Bronchial epithelial cell (primary cell): Measurements from ENCODE around the gene APOC4. TPM values are rescaled to one million over a fixed set of nuclear protein-coding genes. Genes with fewer than 3 reads are reported as not detected.
"Not testable (repeated sequence)": the region's sequence is repeated elsewhere in the genome, so short reads cannot be mapped to it uniquely, and the experiment has no call there.

ENCODE experiments used
- DNase-seq: peaks from one replicate; pipeline ENCODE4 v3.0.0-alpha.2; 2010; ENCODE audit warnings: low read depth
- FAIRE-seq: peaks from 2 replicates; lab custom pipeline; 2011; peaks lifted over from hg19 to GRCh38; lab: Jason Lieb, UNC
- H3K27me3 ChIP-seq: 2 replicates; pipeline ENCODE4 v1.5.1; 2011; ENCODE audit warnings: low read length; ENCODE audit not compliant: control insufficient read depth, insufficient read depth
- H3K36me3 ChIP-seq: 2 replicates; pipeline ENCODE4 v1.5.1; 2011; ENCODE audit warnings: low read length; ENCODE audit not compliant: control insufficient read depth, insufficient read depth
- H3K4me3 ChIP-seq: 2 replicates; pipeline ENCODE4 v1.5.1; 2011; ENCODE audit warnings: mild to moderate bottlenecking, low read depth, low read length, control low read depth
- CTCF ChIP-seq: IDR thresholded peaks from 2 replicates; pipeline ENCODE4 v1.5.1; 2011; ENCODE audit warnings: mild to moderate bottlenecking, moderate library complexity, low read length, control low read depth, inconsistent platforms; ENCODE audit not compliant: insufficient read depth, severe bottlenecking
- total RNA-seq: library from RNA; depleted of rRNA; stranded (reverse); fragments of >200 nt; gene quantifications from 2 replicates; pipeline ENCODE4 v1.2.1, GENCODE V29; 2014

APOC4 gene
- total RNA-seq, 1 donor from 2014 or later = not detected

DNA sequence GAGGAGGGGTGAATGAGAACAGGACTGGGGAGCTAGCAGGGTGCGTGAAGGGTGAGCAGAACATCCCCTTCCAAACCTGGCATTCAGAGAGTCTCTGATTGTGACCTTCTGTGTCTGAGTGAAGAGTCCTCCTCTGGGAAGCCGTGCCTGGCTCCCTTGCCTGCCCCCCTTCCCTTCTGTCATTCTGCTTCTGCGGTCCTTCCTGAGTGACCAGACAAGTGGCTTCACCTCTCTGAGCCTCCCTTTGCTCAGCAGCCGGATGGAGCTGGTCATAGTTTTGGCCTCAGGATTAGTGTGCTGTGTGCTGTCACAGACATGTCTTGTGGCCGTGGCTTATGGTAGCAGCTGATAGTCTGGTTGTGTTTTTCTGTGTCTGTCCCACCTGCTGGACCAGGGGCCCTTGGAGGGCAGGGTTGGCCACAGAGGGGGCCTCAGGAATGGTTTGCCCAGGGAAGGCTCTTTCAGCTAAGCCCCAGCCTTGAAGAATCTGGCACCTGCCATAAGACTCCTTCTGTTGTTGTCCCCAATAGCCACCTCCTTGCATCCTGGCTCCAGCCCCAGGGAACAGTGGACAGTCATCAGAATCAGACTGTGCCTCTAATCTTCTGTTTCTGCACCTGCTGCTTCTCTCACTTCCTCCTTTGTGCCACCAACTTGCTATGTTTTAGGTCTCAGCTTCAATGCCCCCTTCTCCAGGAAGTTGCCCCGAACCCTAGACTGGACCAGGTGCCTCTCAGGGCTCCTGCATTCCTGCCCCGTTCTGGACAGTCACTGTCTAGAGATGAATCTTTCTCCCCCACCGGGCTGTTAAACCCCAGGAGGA, 19.1 kb downstream of the APOC4 start:
- H3K36me3 ChIP-seq = peaks cover 13% of the 10 kb centered on the region
- DNase-seq (no peak), FAIRE-seq (peak; percentile 52)
- H3K27me3 ChIP-seq = no peaks in the 10 kb centered on the region
- no peak overlapping the region for H3K4me3 ChIP-seq
- no peak for TF ChIP-seq CTCF

- FAIRE-seq = no peak
- H3K36me3 ChIP-seq = peaks cover 13% of the 10 kb centered on the region
These were observed 19.8 kb downstream of the APOC4 start for GRCh38 chr19:44961821-44962220.

GRCh38 chr19:44968118-44968517, 26.1 kb downstream of the APOC4 start:
- TF ChIP-seq CTCF = no peak
- Histone ChIP-seq H3K4me3 (no peak overlapping the region), H3K36me3 (peaks cover 4% of the 10 kb centered on the region), H3K27me3 (no peaks in the 10 kb centered on the region)
- DNase-seq (no peak), FAIRE-seq (no peak)

More at GRCh38 chr19:44961821-44962220, 19.8 kb downstream of the APOC4 start:
- no peak for DNase-seq
- Histone ChIP-seq H3K4me3 (no peak overlapping the region), H3K27me3 (no peaks in the 10 kb centered on the region)
- no peak for TF ChIP-seq CTCF

GRCh38 chr19:44968670-44969069, 26.6 kb downstream of the APOC4 start:
- no peak for FAIRE-seq
- no peak for DNase-seq
- no peaks in the 10 kb centered on the region for H3K27me3 ChIP-seq
- no peak for TF ChIP-seq CTCF
- peaks cover 4% of the 10 kb centered on the region for H3K36me3 ChIP-seq
- H3K4me3 ChIP-seq = no peak overlapping the region

DNA sequence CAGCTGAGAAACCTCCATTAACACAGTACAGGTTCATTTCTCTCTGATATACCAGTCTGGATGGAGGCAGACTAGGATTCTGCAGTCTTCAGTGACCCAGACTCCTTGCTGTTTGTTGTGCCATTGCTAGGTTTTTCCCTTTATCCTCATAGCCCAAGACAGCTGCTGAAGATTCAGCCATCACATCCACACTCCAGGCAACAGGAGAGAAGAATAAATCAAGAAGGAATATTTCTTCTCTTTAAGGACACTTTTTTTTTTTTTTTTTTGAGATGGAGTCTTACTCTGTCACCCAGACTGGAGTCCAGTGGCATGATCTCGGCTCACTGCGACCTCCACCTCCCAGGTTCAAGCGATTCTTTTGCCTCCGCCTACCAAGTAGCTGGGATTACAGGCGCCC, 27.4 kb downstream of the APOC4 start:
- FAIRE-seq (no peak), DNase-seq (no peak)
- no peaks in the 10 kb centered on the region for H3K27me3 ChIP-seq
- peaks cover 4% of the 10 kb centered on the region for H3K36me3 ChIP-seq
- no peak overlapping the region for H3K4me3 ChIP-seq
- no peak for TF ChIP-seq CTCF

GRCh38 chr19:44971451-44971850, 29.4 kb downstream of the APOC4 start:
- peaks cover 15% of the 10 kb centered on the region for H3K36me3 ChIP-seq
- FAIRE-seq, H3K4me3 ChIP-seq, H3K27me3 ChIP-seq, DNase-seq: not testable (repeated sequence)
